ENCODE measurements around the gene CLIC4. TPM values are rescaled to one million over a fixed set of nuclear protein-coding genes. Genes with fewer than 3 reads are reported as not detected.

The CLIC4 gene
- total RNA-seq, 6 donors from 2014 or later, result 44.0 to 234 (median 147) TPM

GRCh38 chr1:24853649-24854048 lies 108.4 kb downstream of the CLIC4 start:
- Histone ChIP-seq H3K9me3 (no peaks in the 10 kb centered on the region), H3K36me3 (no peaks in the 10 kb centered on the region), H3K27ac (no peak overlapping the region), H3K27me3 (no peaks in the 10 kb centered on the region), H3K4me1 (peaks cover 6 to 11% (median 8%) of the 10 kb centered on the region in 4 donors), H3K4me3 (no peak overlapping the region)
- no peak for DNase-seq
- no peak for ATAC-seq (ENCODE audit: low FRiP score in 2 of 2)
- 58 to 69% methylated on average over 6 of the region's 6 CpGs for WGBS, 2 donors
- TF ChIP-seq POLR2AphosphoS5 (IDR thresholded peaks at IDR 0.05), result no peak

GRCh38 chr1:24855474-24855873 lies 110.2 kb downstream of the CLIC4 start:
- no peak overlapping the region for H3K27ac ChIP-seq
- ATAC-seq (ENCODE audit: low FRiP score in 2 of 2) (no peak), DNase-seq (no peak)
- whole genome bisulfite sequencing, 2 donors, result 62 to 85% methylated on average over 2 to 5 of the region's 5 CpGs
- TF ChIP-seq POLR2A (IDR thresholded peaks at IDR 0.05) (no peak), EP300 (IDR thresholded peaks at IDR 0.05) (no peak), CTCF (IDR thresholded peaks at IDR 0.05) (no peak), POLR2AphosphoS5 (IDR thresholded peaks at IDR 0.05) (no peak)
- H3K27me3 ChIP-seq, result no peaks in the 10 kb centered on the region
- no peaks in the 10 kb centered on the region for H3K36me3 ChIP-seq
- no peaks in the 10 kb centered on the region for H3K4me1 ChIP-seq
- no peak overlapping the region for H3K4me3 ChIP-seq
- no peaks in the 10 kb centered on the region for H3K9me3 ChIP-seq

- Histone ChIP-seq H3K4me1 (peaks cover 0 to 5% (median 2%) of the 10 kb centered on the region in 4 donors), H3K36me3 (no peaks in the 10 kb centered on the region), H3K4me3 (no peak overlapping the region), H3K27ac (no peak overlapping the region), H3K27me3 (no peaks in the 10 kb centered on the region), H3K9me3 (no peaks in the 10 kb centered on the region)
- no peak for TF ChIP-seq EP300 (IDR thresholded peaks at IDR 0.05)
- no peak for TF ChIP-seq POLR2AphosphoS5 (IDR thresholded peaks at IDR 0.05)
- no peak for TF ChIP-seq CTCF (IDR thresholded peaks at IDR 0.05)
- DNase-seq (no peak), ATAC-seq (ENCODE audit: low FRiP score in 2 of 2) (no peak)
- 74 to 80% methylated on average over 16 of the region's 16 CpGs for WGBS, 2 donors
Measured at GRCh38 chr1:24856787-24857506, 111.7 kb downstream of the CLIC4 start.

GRCh38 chr1:24857507-24858133 lies 112.4 kb downstream of the CLIC4 start:
- Histone ChIP-seq H3K4me3 (no peak overlapping the region), H3K4me1 (peaks cover 0 to 11% (median 5%) of the 10 kb centered on the region in 4 donors), H3K9me3 (no peaks in the 10 kb centered on the region), H3K27ac (no peak overlapping the region), H3K27me3 (no peaks in the 10 kb centered on the region), H3K36me3 (no peaks in the 10 kb centered on the region)
- no peak for DNase-seq
- TF ChIP-seq EP300 (IDR thresholded peaks at IDR 0.05), result no peak
- TF ChIP-seq POLR2AphosphoS5 (IDR thresholded peaks at IDR 0.05), result no peak
- TF ChIP-seq CTCF (IDR thresholded peaks at IDR 0.05), result no peak
- no peak for TF ChIP-seq POLR2A (IDR thresholded peaks at IDR 0.05)
- no peak for ATAC-seq (ENCODE audit: low FRiP score in 2 of 2)
- WGBS, 2 donors, result 70 to 80% methylated on average over 6 of the region's 6 CpGs

GRCh38 chr1:24858277-24858676 lies 113.0 kb downstream of the CLIC4 start:
- no peaks in the 10 kb centered on the region for H3K36me3 ChIP-seq
- no peaks in the 10 kb centered on the region for H3K9me3 ChIP-seq
- no peak for DNase-seq
- H3K4me3 ChIP-seq, result no peak overlapping the region
- H3K27ac ChIP-seq, result no peak overlapping the region
- no peaks in the 10 kb centered on the region for H3K27me3 ChIP-seq
- WGBS, 2 donors, result 91 to 93% methylated on average over 1 of the region's 1 CpG
- no peak for TF ChIP-seq POLR2AphosphoS5 (IDR thresholded peaks at IDR 0.05)
- TF ChIP-seq CTCF (IDR thresholded peaks at IDR 0.05), result no peak
- TF ChIP-seq POLR2A (IDR thresholded peaks at IDR 0.05), result no peak
- no peak for TF ChIP-seq EP300 (IDR thresholded peaks at IDR 0.05)
- no peak for ATAC-seq (ENCODE audit: low FRiP score in 2 of 2)
- peaks cover 0 to 16% (median 8%) of the 10 kb centered on the region in 4 donors for H3K4me1 ChIP-seq

Data from upper lobe of left lung (tissue), 6 donors.